ENCODE measurements around the gene ACVR1B.

Gene ACVR1B

DNA sequence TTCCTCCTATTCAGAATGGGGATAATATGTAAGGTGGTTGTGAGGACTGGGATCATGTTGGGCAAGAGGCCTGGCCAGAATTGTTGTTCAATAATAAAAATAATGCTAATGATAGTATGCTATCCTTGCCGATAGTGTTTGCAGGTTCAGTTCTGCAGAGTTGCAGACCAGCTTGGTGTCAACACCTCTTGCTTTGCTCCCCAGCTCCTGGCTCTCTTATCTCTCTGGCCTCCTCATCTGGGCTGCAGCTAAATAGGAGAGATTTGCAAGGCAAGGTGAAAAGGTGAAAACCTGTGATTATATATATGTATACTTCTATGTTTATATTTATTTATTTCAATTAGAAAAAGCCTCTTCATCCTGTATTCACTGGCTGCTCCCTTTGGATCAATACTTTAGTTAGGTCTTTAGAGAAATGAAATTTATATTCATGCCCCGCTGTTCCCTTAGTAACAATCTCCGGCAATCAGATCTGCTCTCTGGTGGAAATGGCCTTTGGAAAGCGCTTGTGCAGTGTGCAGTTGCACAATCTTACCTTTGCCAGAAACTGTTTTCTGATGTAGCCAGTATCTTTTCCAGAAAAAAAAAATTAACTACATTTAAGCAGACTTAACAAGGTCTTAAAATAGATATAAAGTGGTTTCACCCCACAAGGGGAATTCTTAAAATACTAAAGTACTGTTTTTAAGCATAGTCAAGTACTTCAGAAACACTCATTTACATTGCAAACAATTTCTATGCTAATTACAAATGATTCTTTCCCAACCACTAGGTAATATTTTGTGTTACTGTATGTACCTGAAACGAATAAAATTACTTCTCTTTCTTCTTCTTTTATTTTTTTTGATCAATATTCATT is 19.1 kb upstream of the ACVR1B start:
- 88% methylated on average over 3 of the region's 5 CpGs; no CpG with 5 or more reads in 1 of the 2 experiments for WGBS, 2 experiments (ENCODE audit: insufficient coverage in 2 of 2)
- Histone ChIP-seq H3K9me3 (ENCODE audit: control insufficient read depth, low read length) (no peaks in the 10 kb centered on the region), H3K27ac (ENCODE audit: low read depth, low read length, severe bottlenecking) (no peak overlapping the region), H3K4me1 (ENCODE audit: control insufficient read depth, insufficient read depth, low read length, poor library complexity, severe bottlenecking) (no peaks in the 10 kb centered on the region), H3K4me3 (ENCODE audit: extremely low read depth, insufficient read depth, low read length, poor library complexity, severe bottlenecking) (no peak overlapping the region), H3K36me3 (ENCODE audit: control insufficient read depth, insufficient read depth, low read length) (no peaks in the 10 kb centered on the region)

DNA sequence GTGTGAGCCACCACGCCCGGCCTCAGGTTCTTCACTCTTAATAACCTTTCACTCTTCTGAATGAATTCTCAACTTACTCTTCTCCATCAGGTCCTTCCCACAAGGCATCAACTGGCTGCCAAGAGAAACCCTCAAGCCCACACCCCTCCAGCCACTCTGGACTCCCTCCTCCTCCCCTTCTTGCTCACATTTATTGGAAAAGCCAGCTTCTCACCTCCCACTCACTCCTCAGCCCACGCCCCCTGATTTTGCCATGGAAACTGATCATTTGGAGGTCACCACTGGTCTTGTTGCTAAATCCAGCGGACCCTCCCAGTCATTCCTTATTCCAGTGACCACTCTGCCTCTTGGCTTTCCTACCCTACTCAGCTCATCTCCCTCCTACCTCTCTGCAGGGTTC is 17.4 kb upstream of the ACVR1B start:
- Histone ChIP-seq H3K4me1 (ENCODE audit: control insufficient read depth, insufficient read depth, low read length, poor library complexity, severe bottlenecking) (no peaks in the 10 kb centered on the region), H3K36me3 (ENCODE audit: control insufficient read depth, insufficient read depth, low read length) (no peaks in the 10 kb centered on the region), H3K9me3 (ENCODE audit: control insufficient read depth, low read length) (no peaks in the 10 kb centered on the region), H3K27ac (ENCODE audit: low read depth, low read length, severe bottlenecking) (no peak overlapping the region), H3K4me3 (ENCODE audit: extremely low read depth, insufficient read depth, low read length, poor library complexity, severe bottlenecking) (no peak overlapping the region)
- WGBS, 2 experiments (ENCODE audit: insufficient coverage in 2 of 2), result 91 to 95% methylated on average over 4 of the region's 4 CpGs

DNA sequence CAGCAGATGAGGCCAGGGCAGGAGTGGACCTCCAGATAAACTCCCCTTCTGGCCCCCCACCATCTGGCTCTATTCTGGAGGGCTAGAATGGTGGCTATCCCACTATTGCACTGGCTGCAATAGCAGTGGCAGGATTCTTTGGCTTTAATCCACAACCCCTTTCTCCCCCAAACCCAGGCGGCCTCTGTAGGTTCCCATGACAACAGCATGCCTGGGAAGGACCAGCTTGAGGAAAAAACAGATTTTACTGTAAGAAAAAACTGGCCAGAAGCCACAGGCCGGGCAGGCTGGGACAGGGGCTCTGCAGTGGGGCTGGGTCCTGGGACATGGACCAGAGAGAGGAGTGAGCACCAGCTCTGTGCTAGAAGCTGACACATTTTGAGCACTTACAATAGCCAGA is 13.6 kb upstream of the ACVR1B start:
- Histone ChIP-seq H3K4me3 (ENCODE audit: extremely low read depth, insufficient read depth, low read length, poor library complexity, severe bottlenecking) (no peak overlapping the region), H3K9me3 (ENCODE audit: control insufficient read depth, low read length) (no peaks in the 10 kb centered on the region), H3K27ac (ENCODE audit: low read depth, low read length, severe bottlenecking) (no peak overlapping the region), H3K4me1 (ENCODE audit: control insufficient read depth, insufficient read depth, low read length, poor library complexity, severe bottlenecking) (peaks cover 2% of the 10 kb centered on the region), H3K36me3 (ENCODE audit: control insufficient read depth, insufficient read depth, low read length) (no peaks in the 10 kb centered on the region)
- 88 to 100% methylated on average over 1 of the region's 2 CpGs for WGBS, 2 experiments (ENCODE audit: insufficient coverage in 2 of 2)

DNA sequence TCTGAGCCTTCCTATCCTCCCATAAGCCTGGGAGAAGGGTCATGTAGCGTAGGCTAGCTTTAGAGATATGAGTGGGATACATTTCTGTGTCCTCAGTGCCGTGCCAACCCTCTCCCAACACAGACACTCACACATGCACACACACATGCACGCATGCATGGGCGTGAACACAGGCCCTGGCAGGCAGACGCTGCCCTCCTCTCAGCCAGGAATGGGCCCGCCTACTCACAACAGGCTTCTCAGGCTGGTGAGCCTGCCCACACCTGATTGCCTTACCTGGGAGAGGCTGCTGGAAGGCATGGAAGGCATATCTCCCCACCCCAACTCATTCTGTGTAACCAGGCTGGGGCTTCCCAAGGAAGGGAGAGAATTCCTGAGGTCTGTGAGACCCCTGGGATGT is 12.8 kb upstream of the ACVR1B start:
- H3K9me3 ChIP-seq (ENCODE audit: control insufficient read depth, low read length), result no peaks in the 10 kb centered on the region
- no peak overlapping the region for H3K27ac ChIP-seq (ENCODE audit: low read depth, low read length, severe bottlenecking)
- WGBS, 2 experiments (ENCODE audit: insufficient coverage in 2 of 2), result 98 to 100% methylated on average over 2 to 4 of the region's 6 CpGs
- no peak overlapping the region for H3K4me3 ChIP-seq (ENCODE audit: extremely low read depth, insufficient read depth, low read length, poor library complexity, severe bottlenecking)
- H3K4me1 ChIP-seq (ENCODE audit: control insufficient read depth, insufficient read depth, low read length, poor library complexity, severe bottlenecking), result peaks cover 2% of the 10 kb centered on the region
- no peaks in the 10 kb centered on the region for H3K36me3 ChIP-seq (ENCODE audit: control insufficient read depth, insufficient read depth, low read length)

DNA sequence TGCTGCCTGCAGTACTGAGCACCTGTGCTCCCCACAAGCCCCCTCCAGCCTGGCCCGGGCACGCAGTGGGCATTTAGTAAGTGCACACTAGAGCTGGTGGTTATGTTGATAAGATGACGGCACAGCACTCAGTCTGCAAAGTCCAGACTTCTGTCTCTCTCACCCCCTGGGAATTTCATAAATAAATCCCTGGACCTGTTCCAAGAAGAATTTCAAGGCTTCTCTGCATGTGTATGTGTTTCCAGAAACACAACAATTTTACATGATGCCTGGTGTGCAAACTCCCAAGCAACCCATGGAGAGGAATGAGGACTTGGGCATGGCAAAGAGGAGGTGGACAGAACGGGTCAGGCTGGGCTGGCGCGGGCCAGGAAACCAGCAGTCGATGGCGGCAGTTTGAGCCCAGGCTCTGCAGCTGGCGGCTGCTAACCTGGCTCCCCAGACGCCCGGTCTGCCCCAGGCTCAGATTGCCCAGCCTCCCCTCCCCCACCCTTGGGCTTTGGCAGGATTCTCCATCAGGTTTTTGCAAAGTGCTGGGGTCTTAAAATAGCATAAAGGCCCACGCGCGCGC is 10.4 kb upstream of the ACVR1B start:
- WGBS, 2 experiments (ENCODE audit: insufficient coverage in 2 of 2), result 80 to 84% methylated on average over 4 to 8 of the region's 15 CpGs
- Histone ChIP-seq H3K9me3 (ENCODE audit: control insufficient read depth, low read length) (peaks cover 7% of the 10 kb centered on the region), H3K4me3 (ENCODE audit: extremely low read depth, insufficient read depth, low read length, poor library complexity, severe bottlenecking) (no peak overlapping the region), H3K4me1 (ENCODE audit: control insufficient read depth, insufficient read depth, low read length, poor library complexity, severe bottlenecking) (peaks cover 2% of the 10 kb centered on the region), H3K27ac (ENCODE audit: low read depth, low read length, severe bottlenecking) (no peak overlapping the region), H3K36me3 (ENCODE audit: control insufficient read depth, insufficient read depth, low read length) (no peaks in the 10 kb centered on the region)

DNA sequence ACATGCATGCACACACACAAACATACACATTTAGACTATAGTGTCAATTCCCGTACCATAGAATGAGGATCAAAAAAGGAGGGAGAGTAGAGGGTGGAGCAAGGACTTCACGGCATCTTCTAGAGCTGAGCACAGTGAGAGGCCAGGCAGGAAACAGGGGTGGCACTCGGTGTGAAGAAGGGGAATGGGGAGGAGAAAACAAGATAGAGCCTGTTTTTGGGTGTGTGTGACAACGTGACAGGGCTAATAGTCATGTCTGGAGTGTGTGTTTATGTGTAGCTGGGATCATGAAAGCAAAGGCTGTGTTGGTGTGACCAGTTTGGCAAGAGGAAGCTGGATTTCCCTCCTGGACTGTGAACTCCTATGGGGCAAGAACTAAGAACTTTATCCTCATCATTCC is 9.9 kb upstream of the ACVR1B start:
- Histone ChIP-seq H3K9me3 (ENCODE audit: control insufficient read depth, low read length) (peaks cover 7% of the 10 kb centered on the region), H3K4me1 (ENCODE audit: control insufficient read depth, insufficient read depth, low read length, poor library complexity, severe bottlenecking) (peaks cover 2% of the 10 kb centered on the region), H3K36me3 (ENCODE audit: control insufficient read depth, insufficient read depth, low read length) (no peaks in the 10 kb centered on the region), H3K27ac (ENCODE audit: low read depth, low read length, severe bottlenecking) (no peak overlapping the region), H3K4me3 (ENCODE audit: extremely low read depth, insufficient read depth, low read length, poor library complexity, severe bottlenecking) (no peak overlapping the region)
- WGBS, 2 experiments (ENCODE audit: insufficient coverage in 2 of 2), result 81 to 82% methylated on average over 4 of the region's 4 CpGs

DNA sequence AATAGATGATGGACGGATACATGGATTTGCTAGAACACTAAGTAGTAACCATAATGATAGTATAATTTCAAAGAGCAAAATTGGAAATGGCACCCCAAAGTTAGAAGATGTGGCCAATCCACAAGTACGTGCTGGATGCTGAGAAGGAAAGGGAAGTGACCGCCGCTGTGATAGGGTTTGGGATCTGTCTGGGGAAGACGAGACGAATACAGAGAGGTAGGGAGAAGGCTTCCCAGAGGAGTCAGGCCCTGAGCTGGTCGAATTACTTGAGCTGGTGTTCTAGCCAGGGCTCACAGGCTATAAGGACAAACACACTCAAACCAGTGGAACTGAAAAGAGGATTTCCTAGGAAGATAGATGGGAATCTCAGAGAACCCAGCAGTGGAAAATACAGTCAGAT is 9.4 kb upstream of the ACVR1B start:
- H3K4me3 ChIP-seq (ENCODE audit: extremely low read depth, insufficient read depth, low read length, poor library complexity, severe bottlenecking), result no peak overlapping the region
- H3K4me1 ChIP-seq (ENCODE audit: control insufficient read depth, insufficient read depth, low read length, poor library complexity, severe bottlenecking), result peaks cover 2% of the 10 kb centered on the region
- H3K36me3 ChIP-seq (ENCODE audit: control insufficient read depth, insufficient read depth, low read length), result no peaks in the 10 kb centered on the region
- no peak overlapping the region for H3K27ac ChIP-seq (ENCODE audit: low read depth, low read length, severe bottlenecking)
- peaks cover 7% of the 10 kb centered on the region for H3K9me3 ChIP-seq (ENCODE audit: control insufficient read depth, low read length)
- whole genome bisulfite sequencing, 2 experiments (ENCODE audit: insufficient coverage in 2 of 2), result 98 to 99% methylated on average over 5 to 7 of the region's 7 CpGs

DNA sequence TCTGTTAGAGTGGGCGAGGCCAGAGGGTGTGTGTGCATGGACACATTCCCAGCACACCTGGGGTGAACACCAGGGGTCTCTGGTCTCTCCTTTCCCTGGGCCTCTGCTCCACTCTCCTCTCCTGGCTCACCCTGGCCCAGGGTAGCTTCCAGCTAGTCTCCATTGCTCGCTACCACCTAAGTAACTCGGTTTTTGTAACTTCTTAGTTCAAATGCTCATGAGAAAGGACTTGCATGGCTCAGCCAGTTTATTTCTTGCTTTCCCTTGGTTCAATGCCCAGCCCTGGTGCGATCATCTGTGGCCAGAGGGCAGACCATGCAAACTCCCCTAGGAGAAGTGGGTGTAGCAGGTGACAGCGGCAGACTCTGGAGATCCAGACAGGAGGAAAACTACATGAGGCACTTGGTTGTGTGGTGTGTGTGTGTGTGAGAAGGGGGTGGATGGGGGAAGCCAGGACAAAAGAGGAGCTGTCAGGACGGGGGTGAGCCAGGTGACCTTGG is 8.9 kb upstream of the ACVR1B start:
- H3K4me3 ChIP-seq (ENCODE audit: extremely low read depth, insufficient read depth, low read length, poor library complexity, severe bottlenecking), result no peak overlapping the region
- no peak overlapping the region for H3K27ac ChIP-seq (ENCODE audit: low read depth, low read length, severe bottlenecking)
- peaks cover 2% of the 10 kb centered on the region for H3K4me1 ChIP-seq (ENCODE audit: control insufficient read depth, insufficient read depth, low read length, poor library complexity, severe bottlenecking)
- H3K9me3 ChIP-seq (ENCODE audit: control insufficient read depth, low read length), result peaks cover 7% of the 10 kb centered on the region
- WGBS, 2 experiments (ENCODE audit: insufficient coverage in 2 of 2), result 95 to 100% methylated on average over 5 of the region's 6 CpGs
- no peaks in the 10 kb centered on the region for H3K36me3 ChIP-seq (ENCODE audit: control insufficient read depth, insufficient read depth, low read length)

DNA sequence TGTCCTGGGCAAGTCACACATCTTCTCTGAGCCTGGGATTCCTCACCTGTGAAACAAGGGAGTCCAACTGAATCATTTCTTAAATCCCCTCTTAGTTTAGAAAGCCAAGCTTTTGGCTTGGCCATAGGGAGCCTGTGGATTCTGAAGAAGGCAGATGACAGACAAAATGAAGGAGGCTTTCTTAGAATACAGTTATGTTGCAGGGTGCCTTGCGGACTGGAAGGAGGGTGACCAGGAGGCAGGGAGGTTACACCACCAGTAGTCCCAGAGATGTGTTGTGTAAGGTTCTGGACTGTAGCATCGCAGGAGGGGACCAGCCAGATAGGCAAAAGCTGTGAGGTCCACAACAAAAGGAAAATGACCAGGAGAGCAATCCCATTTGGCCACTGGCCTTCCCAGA is 8.2 kb upstream of the ACVR1B start:
- Histone ChIP-seq H3K36me3 (ENCODE audit: control insufficient read depth, insufficient read depth, low read length) (no peaks in the 10 kb centered on the region), H3K9me3 (ENCODE audit: control insufficient read depth, low read length) (peaks cover 7% of the 10 kb centered on the region), H3K27ac (ENCODE audit: low read depth, low read length, severe bottlenecking) (no peak overlapping the region), H3K4me1 (ENCODE audit: control insufficient read depth, insufficient read depth, low read length, poor library complexity, severe bottlenecking) (peaks cover 2% of the 10 kb centered on the region), H3K4me3 (ENCODE audit: extremely low read depth, insufficient read depth, low read length, poor library complexity, severe bottlenecking) (no peak overlapping the region)
- WGBS, 2 experiments (ENCODE audit: insufficient coverage in 2 of 2), result 92 to 96% methylated on average over 2 of the region's 2 CpGs

DNA sequence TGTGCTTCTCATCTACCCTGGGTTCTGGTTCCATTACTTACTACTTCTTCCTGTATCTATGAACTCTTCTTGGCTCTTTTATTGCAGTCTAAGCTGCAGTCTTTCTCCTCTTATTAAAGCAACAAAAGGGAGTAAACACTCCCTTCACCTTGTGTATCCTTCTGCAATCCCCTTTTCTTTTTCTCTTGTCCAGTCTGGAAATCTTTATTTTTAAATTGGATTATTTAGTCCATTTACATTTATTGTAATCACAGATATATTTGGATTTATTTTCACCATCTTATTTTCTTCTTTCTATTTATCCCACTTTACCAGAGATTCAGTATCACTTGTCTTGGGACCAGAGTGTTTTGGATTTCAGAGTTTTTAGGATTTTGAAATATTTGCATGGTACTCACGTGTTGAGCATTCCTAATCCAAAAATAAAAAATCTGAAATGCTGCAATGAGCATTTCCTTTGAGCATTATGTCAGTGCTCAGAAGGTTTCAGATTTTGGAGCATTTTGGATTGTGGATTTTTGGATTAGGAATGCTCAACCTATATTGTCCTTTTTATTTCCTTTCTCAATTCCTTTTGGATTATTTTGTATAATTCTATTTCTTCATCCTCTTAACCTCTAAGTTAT is 6.8 kb upstream of the ACVR1B start:
- Histone ChIP-seq H3K4me3 (ENCODE audit: extremely low read depth, insufficient read depth, low read length, poor library complexity, severe bottlenecking) (no peak overlapping the region), H3K27ac (ENCODE audit: low read depth, low read length, severe bottlenecking) (no peak overlapping the region), H3K4me1 (ENCODE audit: control insufficient read depth, insufficient read depth, low read length, poor library complexity, severe bottlenecking) (peaks cover 2% of the 10 kb centered on the region), H3K36me3 (ENCODE audit: control insufficient read depth, insufficient read depth, low read length) (no peaks in the 10 kb centered on the region), H3K9me3 (ENCODE audit: control insufficient read depth, low read length) (peaks cover 7% of the 10 kb centered on the region)
- 100% methylated on average over 1 of the region's 1 CpG; no CpG with 5 or more reads in 1 of the 2 experiments for WGBS, 2 experiments (ENCODE audit: insufficient coverage in 2 of 2)

Data from mesodermal cell (in vitro differentiated cells).